ENCODE data around the gene DNAJA3.

DNAJA3 gene

GRCh38 chr16:4452674-4453073 lies 27.0 kb downstream of the DNAJA3 start:
- no peaks in the 10 kb centered on the region for H3K27me3 ChIP-seq (replicated peaks; ENCODE audit: control insufficient read depth, insufficient read depth, low read length)
- peaks cover 89% of the 10 kb centered on the region for H3K36me3 ChIP-seq (ENCODE audit: control insufficient read depth, insufficient read depth, low read length, severe bottlenecking)
- no peaks in the 10 kb centered on the region for H3K9me3 ChIP-seq (ENCODE audit: control insufficient read depth, low read length)

GRCh38 chr16:4454623-4455022 lies 29.0 kb downstream of the DNAJA3 start:
- H3K27me3 ChIP-seq (replicated peaks; ENCODE audit: control insufficient read depth, insufficient read depth, low read length): no peaks in the 10 kb centered on the region
- DNase-seq (ENCODE audit: low read depth): no peak
- H3K9me3 ChIP-seq (ENCODE audit: control insufficient read depth, low read length): no peaks in the 10 kb centered on the region
- H3K4me3 ChIP-seq (ENCODE audit: low read length): no peak overlapping the region
- no peak overlapping the region for H3K9ac ChIP-seq (ENCODE audit: low read length)
- H3K4me1 ChIP-seq (ENCODE audit: control insufficient read depth, insufficient read depth, low read length): peaks cover 13% of the 10 kb centered on the region
- H3K36me3 ChIP-seq (ENCODE audit: control insufficient read depth, insufficient read depth, low read length, severe bottlenecking): peaks cover 72% of the 10 kb centered on the region

More at GRCh38 chr16:4452674-4453073, 27.0 kb downstream of the DNAJA3 start:
- no peak overlapping the region for H3K4me3 ChIP-seq (ENCODE audit: low read length)
- DNase-seq (ENCODE audit: low read depth): no peak
- no peak overlapping the region for H3K9ac ChIP-seq (ENCODE audit: low read length)
- H3K4me1 ChIP-seq (ENCODE audit: control insufficient read depth, insufficient read depth, low read length): no peaks in the 10 kb centered on the region

- no peaks in the 10 kb centered on the region for H3K27me3 ChIP-seq (replicated peaks; ENCODE audit: control insufficient read depth, insufficient read depth, low read length)
- H3K9me3 ChIP-seq (ENCODE audit: control insufficient read depth, low read length): no peaks in the 10 kb centered on the region
- H3K4me1 ChIP-seq (ENCODE audit: control insufficient read depth, insufficient read depth, low read length): peaks cover 14% of the 10 kb centered on the region
- H3K36me3 ChIP-seq (ENCODE audit: control insufficient read depth, insufficient read depth, low read length, severe bottlenecking): peaks cover 71% of the 10 kb centered on the region
- no peak overlapping the region for H3K9ac ChIP-seq (ENCODE audit: low read length)
- DNase-seq (ENCODE audit: low read depth): no peak
- no peak overlapping the region for H3K4me3 ChIP-seq (ENCODE audit: low read length)
Observed at GRCh38 chr16:4455081-4455480, 29.4 kb downstream of the DNAJA3 start.

- Histone ChIP-seq H3K4me3 (ENCODE audit: low read length) (no peak overlapping the region), H3K9me3 (ENCODE audit: control insufficient read depth, low read length) (no peaks in the 10 kb centered on the region), H3K4me1 (ENCODE audit: control insufficient read depth, insufficient read depth, low read length) (peaks cover 14% of the 10 kb centered on the region), H3K9ac (ENCODE audit: low read length) (no peak overlapping the region), H3K27me3 (replicated peaks; ENCODE audit: control insufficient read depth, insufficient read depth, low read length) (no peaks in the 10 kb centered on the region), H3K36me3 (ENCODE audit: control insufficient read depth, insufficient read depth, low read length, severe bottlenecking) (peaks cover 68% of the 10 kb centered on the region)
- no peak for DNase-seq (ENCODE audit: low read depth)
Observed at GRCh38 chr16:4455951-4456350, 30.3 kb downstream of the DNAJA3 start.

GRCh38 chr16:4460936-4461249 lies 35.2 kb downstream of the DNAJA3 start:
- peaks cover 24% of the 10 kb centered on the region for H3K4me1 ChIP-seq (ENCODE audit: control insufficient read depth, insufficient read depth, low read length)
- H3K9ac ChIP-seq (ENCODE audit: low read length): no peak overlapping the region
- no peaks in the 10 kb centered on the region for H3K9me3 ChIP-seq (ENCODE audit: control insufficient read depth, low read length)
- no peaks in the 10 kb centered on the region for H3K27me3 ChIP-seq (replicated peaks; ENCODE audit: control insufficient read depth, insufficient read depth, low read length)
- peaks cover 43% of the 10 kb centered on the region for H3K36me3 ChIP-seq (ENCODE audit: control insufficient read depth, insufficient read depth, low read length, severe bottlenecking)
- no peak overlapping the region for H3K4me3 ChIP-seq (ENCODE audit: low read length)
- DNase-seq (ENCODE audit: low read depth): no peak

GRCh38 chr16:4461250-4462085 lies 35.8 kb downstream of the DNAJA3 start:
- Histone ChIP-seq H3K9ac (ENCODE audit: low read length) (no peak overlapping the region), H3K4me1 (ENCODE audit: control insufficient read depth, insufficient read depth, low read length) (peaks cover 24% of the 10 kb centered on the region), H3K27me3 (replicated peaks; ENCODE audit: control insufficient read depth, insufficient read depth, low read length) (no peaks in the 10 kb centered on the region), H3K4me3 (ENCODE audit: low read length) (no peak overlapping the region), H3K36me3 (ENCODE audit: control insufficient read depth, insufficient read depth, low read length, severe bottlenecking) (peaks cover 43% of the 10 kb centered on the region), H3K9me3 (ENCODE audit: control insufficient read depth, low read length) (no peaks in the 10 kb centered on the region)
- no peak for DNase-seq (ENCODE audit: low read depth)

- Histone ChIP-seq H3K27me3 (replicated peaks; ENCODE audit: control insufficient read depth, insufficient read depth, low read length) (no peaks in the 10 kb centered on the region), H3K36me3 (ENCODE audit: control insufficient read depth, insufficient read depth, low read length, severe bottlenecking) (peaks cover 40% of the 10 kb centered on the region), H3K9me3 (ENCODE audit: control insufficient read depth, low read length) (no peaks in the 10 kb centered on the region), H3K9ac (ENCODE audit: low read length) (no peak overlapping the region), H3K4me1 (ENCODE audit: control insufficient read depth, insufficient read depth, low read length) (peaks cover 20% of the 10 kb centered on the region), H3K4me3 (ENCODE audit: low read length) (no peak overlapping the region)
- no peak for DNase-seq (ENCODE audit: low read depth)
Observed at GRCh38 chr16:4463522-4464163, 38.0 kb downstream of the DNAJA3 start.

GRCh38 chr16:4465977-4466779 lies 40.5 kb downstream of the DNAJA3 start:
- peaks cover 29% of the 10 kb centered on the region for H3K36me3 ChIP-seq (ENCODE audit: control insufficient read depth, insufficient read depth, low read length, severe bottlenecking)
- DNase-seq (ENCODE audit: low read depth): no peak
- no peak overlapping the region for H3K4me3 ChIP-seq (ENCODE audit: low read length)
- no peak overlapping the region for H3K9ac ChIP-seq (ENCODE audit: low read length)
- peaks cover 9% of the 10 kb centered on the region for H3K4me1 ChIP-seq (ENCODE audit: control insufficient read depth, insufficient read depth, low read length)
- H3K9me3 ChIP-seq (ENCODE audit: control insufficient read depth, low read length): no peaks in the 10 kb centered on the region
- no peaks in the 10 kb centered on the region for H3K27me3 ChIP-seq (replicated peaks; ENCODE audit: control insufficient read depth, insufficient read depth, low read length)

GRCh38 chr16:4467916-4468315 lies 42.2 kb downstream of the DNAJA3 start:
- H3K27me3 ChIP-seq (replicated peaks; ENCODE audit: control insufficient read depth, insufficient read depth, low read length): no peaks in the 10 kb centered on the region
- H3K4me1 ChIP-seq (ENCODE audit: control insufficient read depth, insufficient read depth, low read length): peaks cover 9% of the 10 kb centered on the region
- H3K9me3 ChIP-seq (ENCODE audit: control insufficient read depth, low read length): no peaks in the 10 kb centered on the region
- no peak for DNase-seq (ENCODE audit: low read depth)
- no peak overlapping the region for H3K9ac ChIP-seq (ENCODE audit: low read length)
- H3K4me3 ChIP-seq (ENCODE audit: low read length): no peak overlapping the region
- peaks cover 28% of the 10 kb centered on the region for H3K36me3 ChIP-seq (ENCODE audit: control insufficient read depth, insufficient read depth, low read length, severe bottlenecking)

- no peak for DNase-seq (ENCODE audit: low read depth)
- Histone ChIP-seq H3K4me3 (ENCODE audit: low read length) (no peak overlapping the region), H3K9me3 (ENCODE audit: control insufficient read depth, low read length) (no peaks in the 10 kb centered on the region), H3K36me3 (ENCODE audit: control insufficient read depth, insufficient read depth, low read length, severe bottlenecking) (peaks cover 22% of the 10 kb centered on the region), H3K27me3 (replicated peaks; ENCODE audit: control insufficient read depth, insufficient read depth, low read length) (no peaks in the 10 kb centered on the region), H3K4me1 (ENCODE audit: control insufficient read depth, insufficient read depth, low read length) (peaks cover 7% of the 10 kb centered on the region), H3K9ac (ENCODE audit: low read length) (no peak overlapping the region)
Observed at GRCh38 chr16:4468972-4469371, 43.3 kb downstream of the DNAJA3 start.

GRCh38 chr16:4471869-4472268 lies 46.2 kb downstream of the DNAJA3 start:
- Histone ChIP-seq H3K36me3 (ENCODE audit: control insufficient read depth, insufficient read depth, low read length, severe bottlenecking) (peaks cover 6% of the 10 kb centered on the region), H3K4me3 (ENCODE audit: low read length) (no peak overlapping the region), H3K9ac (ENCODE audit: low read length) (no peak overlapping the region), H3K9me3 (ENCODE audit: control insufficient read depth, low read length) (no peaks in the 10 kb centered on the region), H3K4me1 (ENCODE audit: control insufficient read depth, insufficient read depth, low read length) (peaks cover 6% of the 10 kb centered on the region), H3K27me3 (replicated peaks; ENCODE audit: control insufficient read depth, insufficient read depth, low read length) (no peaks in the 10 kb centered on the region)
- DNase-seq (ENCODE audit: low read depth): no peak

All from adipocyte (in vitro differentiated cells).